ENCODE results near the gene ABCC6. TPM values are rescaled to one million over a fixed set of nuclear protein-coding genes. Genes with fewer than 3 reads are reported as not detected.

ABCC6 gene
- total and polyA plus RNA-seq, 2 of the 13 experiments (the other 11 are each of a cell fraction or from before 2014, with no cell fraction given): 82.4 to 105 TPM

- TF ChIP-seq ZBTB39 (CRISPR knock-in tag; IDR thresholded peaks at IDR 0.05) (no peak), ATAD3A (CRISPR knock-in tag; IDR thresholded peaks at IDR 0.05) (no peak), EHMT2 (IDR thresholded peaks at IDR 0.05; ENCODE audit: borderline replicate concordance, low read depth, low read length) (no peak), SYNCRIP (IDR thresholded peaks at IDR 0.05; ENCODE audit: insufficient read depth, low read depth, low read length) (no peak), ZMYM4 (CRISPR knock-in tag; IDR thresholded peaks at IDR 0.05) (no peak; the same call in 1 of the 2 replicates), CENPBD1 (CRISPR knock-in tag; IDR thresholded peaks at IDR 0.05; ENCODE audit: borderline replicate concordance, low read depth) (no peak), ZNF598 (CRISPR knock-in tag; IDR thresholded peaks at IDR 0.05; ENCODE audit: borderline replicate concordance) (peak; percentile 96; the same call in 1 of the 2 replicates), ZBTB1 (CRISPR knock-in tag; IDR thresholded peaks at IDR 0.05; ENCODE audit: borderline replicate concordance) (no peak), SSRP1 (CRISPR knock-in tag; IDR thresholded peaks at IDR 0.05) (no peak), NR1H2 (CRISPR knock-in tag; IDR thresholded peaks at IDR 0.05; ENCODE audit: borderline replicate concordance, low read depth) (0 out of 2 replicates have a peak, but pooled peaks have one; percentile 66), HNF1A (IDR thresholded peaks at IDR 0.05; ENCODE audit: low read depth) (no peak), HNF1A (CRISPR knock-in tag; IDR thresholded peaks at IDR 0.05; ENCODE audit: borderline replicate concordance) (no peak), U2AF2 (IDR thresholded peaks at IDR 0.05; ENCODE audit: low read depth, low read length) (no peak), ZBTB8A (CRISPR knock-in tag; IDR thresholded peaks at IDR 0.05; ENCODE audit: borderline replicate concordance, low read depth) (no peak), ELF1 (CRISPR knock-in tag; IDR thresholded peaks at IDR 0.05) (no peak), HHEX (CRISPR knock-in tag; IDR thresholded peaks at IDR 0.05) (no peak; the same call in 1 of the 2 replicates), ZNF674 (CRISPR knock-in tag; IDR thresholded peaks at IDR 0.05; ENCODE audit: low read depth) (no peak)
- TF ChIP-seq, protein P1, sequence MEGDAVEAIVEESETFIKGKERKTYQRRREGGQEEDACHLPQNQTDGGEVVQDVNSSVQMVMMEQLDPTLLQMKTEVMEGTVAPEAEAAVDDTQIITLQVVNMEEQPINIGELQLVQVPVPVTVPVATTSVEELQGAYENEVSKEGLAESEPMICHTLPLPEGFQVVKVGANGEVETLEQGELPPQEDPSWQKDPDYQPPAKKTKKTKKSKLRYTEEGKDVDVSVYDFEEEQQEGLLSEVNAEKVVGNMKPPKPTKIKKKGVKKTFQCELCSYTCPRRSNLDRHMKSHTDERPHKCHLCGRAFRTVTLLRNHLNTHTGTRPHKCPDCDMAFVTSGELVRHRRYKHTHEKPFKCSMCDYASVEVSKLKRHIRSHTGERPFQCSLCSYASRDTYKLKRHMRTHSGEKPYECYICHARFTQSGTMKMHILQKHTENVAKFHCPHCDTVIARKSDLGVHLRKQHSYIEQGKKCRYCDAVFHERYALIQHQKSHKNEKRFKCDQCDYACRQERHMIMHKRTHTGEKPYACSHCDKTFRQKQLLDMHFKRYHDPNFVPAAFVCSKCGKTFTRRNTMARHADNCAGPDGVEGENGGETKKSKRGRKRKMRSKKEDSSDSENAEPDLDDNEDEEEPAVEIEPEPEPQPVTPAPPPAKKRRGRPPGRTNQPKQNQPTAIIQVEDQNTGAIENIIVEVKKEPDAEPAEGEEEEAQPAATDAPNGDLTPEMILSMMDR (CRISPR knock-in tag; IDR thresholded peaks at IDR 0.05): no peak
- TF ChIP-seq, protein P2, sequence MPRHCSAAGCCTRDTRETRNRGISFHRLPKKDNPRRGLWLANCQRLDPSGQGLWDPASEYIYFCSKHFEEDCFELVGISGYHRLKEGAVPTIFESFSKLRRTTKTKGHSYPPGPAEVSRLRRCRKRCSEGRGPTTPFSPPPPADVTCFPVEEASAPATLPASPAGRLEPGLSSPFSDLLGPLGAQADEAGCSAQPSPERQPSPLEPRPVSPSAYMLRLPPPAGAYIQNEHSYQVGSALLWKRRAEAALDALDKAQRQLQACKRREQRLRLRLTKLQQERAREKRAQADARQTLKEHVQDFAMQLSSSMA (CRISPR knock-in tag; IDR thresholded peaks at IDR 0.05): no peak; the same call in 1 of the 2 replicates
These were observed 73.0 kb downstream of the ABCC6 start (continued) for GRCh38 chr16:16150117-16150877.

All from HepG2 (cell line).